NCI-H2196 (cell line): ENCODE results near the gene AIF1L.

ENCODE experiments used
- DNase-seq: peaks from one replicate; lab custom pipeline; 2025; ENCODE audit not compliant: unreplicated experiment; lab: John Stamatoyannopoulos, UW

The AIF1L gene

GRCh38 chr9:131076347-131077195 is 19.8 kb upstream of the AIF1L start:
- no peak for DNase-seq

- no peak for DNase-seq
Observed at GRCh38 chr9:131078427-131079366, 17.6 kb upstream of the AIF1L start.

- DNase-seq, result no peak
Observed at GRCh38 chr9:131080589-131080988, 15.7 kb upstream of the AIF1L start.

- DNase-seq, result no peak
Observed at GRCh38 chr9:131081868-131082267, 14.5 kb upstream of the AIF1L start.

- no peak for DNase-seq
Observed at GRCh38 chr9:131082774-131083512, 13.4 kb upstream of the AIF1L start.

- DNase-seq, result no peak
Observed at GRCh38 chr9:131084661-131085369, 11.5 kb upstream of the AIF1L start.

- no peak for DNase-seq
Observed at GRCh38 chr9:131085370-131086122, 10.8 kb upstream of the AIF1L start.

- no peak for DNase-seq
Observed at GRCh38 chr9:131087354-131087893, 8.9 kb upstream of the AIF1L start.

- DNase-seq, result no peak
Observed at GRCh38 chr9:131090025-131090787, 6.1 kb upstream of the AIF1L start.

- DNase-seq, result no peak
Observed at GRCh38 chr9:131091352-131091992, 4.9 kb upstream of the AIF1L start.

- no peak for DNase-seq
Observed at GRCh38 chr9:131092030-131092429, 4.3 kb upstream of the AIF1L start.

GRCh38 chr9:131092548-131093440 is 3.5 kb upstream of the AIF1L start:
- DNase-seq, result no peak

GRCh38 chr9:131094015-131094414 is 2.3 kb upstream of the AIF1L start:
- no peak for DNase-seq

- no peak for DNase-seq
Observed at GRCh38 chr9:131094622-131095021, 1.7 kb upstream of the AIF1L start.

GRCh38 chr9:131095666-131096268 is 564 bp upstream of the AIF1L start:
- DNase-seq, result no peak

- no peak for DNase-seq
Observed at GRCh38 chr9:131097126-131097947, 1.0 kb downstream of the AIF1L start.
